Gastroesophageal sphincter (tissue), 3 donors: ENCODE measurements around the gene P2RY2.

Experiments
- POLR2A ChIP-seq, 2 donors: fragments of 450-650 bp; IDR thresholded peaks; one replicate each; pipeline ENCODE4 v1.6.1; 2017; ENCODE audit warnings: antibody characterized with exemption in 2 of 2, mild to moderate bottlenecking in 2 of 2, moderate library complexity in 1 of 2
- POLR2AphosphoS5 ChIP-seq: sonication (generic); formaldehyde crosslinking; IDR thresholded peaks from one replicate; pipeline ENCODE4 v1.6.1; 2017; ENCODE audit warnings: antibody characterized with exemption
- TF ChIP-seq, protein P1 (sequence below), 4 experiments: fragments of 200-600 bp in 2 of 4; fragments of 450-650 bp in 2 of 4; sonication (generic) in 1 of 4; IDR thresholded peaks; one replicate each; pipeline ENCODE4 v1.5.1; 2017 to 2019; ENCODE audit warnings: antibody characterized with exemption in 4 of 4, mild to moderate bottlenecking in 2 of 4, moderate library complexity in 2 of 4

DNA sequence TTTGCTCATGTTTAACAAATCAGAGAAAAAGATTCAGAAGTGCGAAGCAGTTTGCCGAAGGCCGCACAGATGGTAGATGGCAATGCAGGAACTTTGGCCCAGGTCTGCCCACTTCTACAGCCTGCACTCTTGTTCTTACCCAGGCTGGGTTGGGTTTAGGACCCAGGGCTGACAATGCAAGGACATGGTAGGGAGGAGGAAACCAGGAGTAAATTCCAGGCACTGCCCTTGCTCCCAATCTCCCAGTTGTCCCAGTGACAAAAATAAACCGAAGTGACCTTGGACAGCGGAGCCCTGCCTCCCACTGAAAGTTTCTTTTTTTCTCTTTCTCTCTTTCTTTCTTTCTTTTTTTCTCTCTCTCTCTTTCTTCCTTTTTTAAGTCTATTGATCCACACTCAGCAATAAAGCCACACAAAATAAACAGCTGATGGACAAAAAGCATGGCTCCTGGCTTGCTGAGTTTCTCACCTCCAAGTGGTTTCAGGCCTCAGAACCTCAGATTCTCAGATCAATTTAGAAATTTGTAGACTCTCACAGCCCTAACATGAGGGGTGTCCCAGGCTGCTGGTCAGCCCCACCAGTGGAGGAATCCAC lies 42.4 kb upstream of the P2RY2 start:
- TF ChIP-seq, protein P1, sequence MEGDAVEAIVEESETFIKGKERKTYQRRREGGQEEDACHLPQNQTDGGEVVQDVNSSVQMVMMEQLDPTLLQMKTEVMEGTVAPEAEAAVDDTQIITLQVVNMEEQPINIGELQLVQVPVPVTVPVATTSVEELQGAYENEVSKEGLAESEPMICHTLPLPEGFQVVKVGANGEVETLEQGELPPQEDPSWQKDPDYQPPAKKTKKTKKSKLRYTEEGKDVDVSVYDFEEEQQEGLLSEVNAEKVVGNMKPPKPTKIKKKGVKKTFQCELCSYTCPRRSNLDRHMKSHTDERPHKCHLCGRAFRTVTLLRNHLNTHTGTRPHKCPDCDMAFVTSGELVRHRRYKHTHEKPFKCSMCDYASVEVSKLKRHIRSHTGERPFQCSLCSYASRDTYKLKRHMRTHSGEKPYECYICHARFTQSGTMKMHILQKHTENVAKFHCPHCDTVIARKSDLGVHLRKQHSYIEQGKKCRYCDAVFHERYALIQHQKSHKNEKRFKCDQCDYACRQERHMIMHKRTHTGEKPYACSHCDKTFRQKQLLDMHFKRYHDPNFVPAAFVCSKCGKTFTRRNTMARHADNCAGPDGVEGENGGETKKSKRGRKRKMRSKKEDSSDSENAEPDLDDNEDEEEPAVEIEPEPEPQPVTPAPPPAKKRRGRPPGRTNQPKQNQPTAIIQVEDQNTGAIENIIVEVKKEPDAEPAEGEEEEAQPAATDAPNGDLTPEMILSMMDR (IDR thresholded peaks at IDR 0.05) = no peak
- no peak for TF ChIP-seq POLR2AphosphoS5
- no peak for TF ChIP-seq POLR2A (IDR thresholded peaks at IDR 0.05)
